Lower leg skin (tissue), 3 donors: ENCODE measurements around the gene UQCRQ.

Source experiments
- CTCF ChIP-seq, 3 donors: fragments of 450-650 bp; IDR thresholded peaks; one replicate each; pipeline ENCODE4 v1.5.1; 2016; ENCODE audit warnings: antibody characterized with exemption in 3 of 3, mild to moderate bottlenecking in 3 of 3, moderate library complexity in 2 of 3
- POLR2A ChIP-seq, 2 donors: fragments of 450-650 bp; IDR thresholded peaks; one replicate each; pipeline ENCODE4 v1.6.1; 2016 to 2017; ENCODE audit warnings: antibody characterized with exemption in 2 of 2, mild to moderate bottlenecking in 1 of 2, moderate library complexity in 1 of 2

GRCh38 chr5:132837868-132838267, 28.6 kb upstream of the UQCRQ start:
- TF ChIP-seq CTCF (IDR thresholded peaks at IDR 0.05) (no peak), POLR2A (IDR thresholded peaks at IDR 0.05) (no peak)
